MM.1S (cell line): Measurements from ENCODE around the gene NACA2.
"Not testable (repeated sequence)": the region's sequence is repeated elsewhere in the genome, so short reads cannot be mapped to it uniquely, and the experiment has no call there.

Experiments used
- CTCF ChIP-seq: fragments of 300-600 bp; sonication (generic); IDR thresholded peaks from 2 replicates; pipeline ENCODE4 v1.5.1; 2016; ENCODE audit warnings: antibody characterized with exemption, low read length, mixed read lengths
- EZH2 ChIP-seq: fragments of 300-600 bp; sonication (generic); optimal IDR thresholded peaks from 2 replicates; pipeline ENCODE3; 2017; ENCODE audit warnings: low read depth, mild to moderate bottlenecking, antibody characterized with exemption, low read length, mixed read lengths
- EZH2phosphoT487 ChIP-seq: fragments of 300-600 bp; sonication (generic); IDR thresholded peaks from 2 replicates; pipeline ENCODE4 v1.6.1; 2018; ENCODE audit warnings: antibody characterized with exemption, low read length

- not testable (repeated sequence) for TF ChIP-seq CTCF, EZH2, EZH2phosphoT487
Measured at GRCh38 chr17:61586622-61587021, 4.4 kb downstream of the NACA2 start.
